NCI-H2029 (cell line): ENCODE data around the gene PRKAR1B.
"Not testable (repeated sequence)": the region's sequence is repeated elsewhere in the genome, so short reads cannot be mapped to it uniquely, and the experiment has no call there.

Experiments used
- DNase-seq: peaks from one replicate; lab custom pipeline; 2025; lab: John Stamatoyannopoulos, UW

Gene PRKAR1B

GRCh38 chr7:620885-621284 is 106.2 kb downstream of the PRKAR1B start:
- DNase-seq, result no peak

- no peak for DNase-seq
Observed at GRCh38 chr7:620056-620455, 107.0 kb downstream of the PRKAR1B start.

GRCh38 chr7:619368-619840 is 107.7 kb downstream of the PRKAR1B start:
- DNase-seq, result no peak

- DNase-seq, result no peak
Observed at GRCh38 chr7:618539-619367, 108.3 kb downstream of the PRKAR1B start.

GRCh38 chr7:617614-618538 is 109.2 kb downstream of the PRKAR1B start:
- no peak for DNase-seq

- no peak for DNase-seq
Observed at GRCh38 chr7:613442-614140, 113.5 kb downstream of the PRKAR1B start.

- not testable (repeated sequence) for DNase-seq
Observed at GRCh38 chr7:611837-612236, 115.2 kb downstream of the PRKAR1B start.

GRCh38 chr7:611281-611810 is 115.7 kb downstream of the PRKAR1B start:
- no peak for DNase-seq

- no peak for DNase-seq
Observed at GRCh38 chr7:610531-611280, 116.4 kb downstream of the PRKAR1B start.

GRCh38 chr7:610141-610530 is 116.9 kb downstream of the PRKAR1B start:
- no peak for DNase-seq

GRCh38 chr7:609365-609764 is 117.7 kb downstream of the PRKAR1B start:
- no peak for DNase-seq

- DNase-seq, result no peak
Observed at GRCh38 chr7:608954-609353, 118.1 kb downstream of the PRKAR1B start.

GRCh38 chr7:608361-608760 is 118.7 kb downstream of the PRKAR1B start:
- no peak for DNase-seq

- DNase-seq, result no peak
Observed at GRCh38 chr7:607938-608337, 119.1 kb downstream of the PRKAR1B start.

GRCh38 chr7:605661-606450 is 121.2 kb downstream of the PRKAR1B start:
- no peak for DNase-seq

- no peak for DNase-seq
Observed at GRCh38 chr7:604884-605531, 122.1 kb downstream of the PRKAR1B start.

GRCh38 chr7:604001-604883 is 122.8 kb downstream of the PRKAR1B start:
- no peak for DNase-seq

GRCh38 chr7:603152-603951 is 123.7 kb downstream of the PRKAR1B start:
- no peak for DNase-seq
